Measurements from ENCODE around the gene ADGRL2.

DNA sequence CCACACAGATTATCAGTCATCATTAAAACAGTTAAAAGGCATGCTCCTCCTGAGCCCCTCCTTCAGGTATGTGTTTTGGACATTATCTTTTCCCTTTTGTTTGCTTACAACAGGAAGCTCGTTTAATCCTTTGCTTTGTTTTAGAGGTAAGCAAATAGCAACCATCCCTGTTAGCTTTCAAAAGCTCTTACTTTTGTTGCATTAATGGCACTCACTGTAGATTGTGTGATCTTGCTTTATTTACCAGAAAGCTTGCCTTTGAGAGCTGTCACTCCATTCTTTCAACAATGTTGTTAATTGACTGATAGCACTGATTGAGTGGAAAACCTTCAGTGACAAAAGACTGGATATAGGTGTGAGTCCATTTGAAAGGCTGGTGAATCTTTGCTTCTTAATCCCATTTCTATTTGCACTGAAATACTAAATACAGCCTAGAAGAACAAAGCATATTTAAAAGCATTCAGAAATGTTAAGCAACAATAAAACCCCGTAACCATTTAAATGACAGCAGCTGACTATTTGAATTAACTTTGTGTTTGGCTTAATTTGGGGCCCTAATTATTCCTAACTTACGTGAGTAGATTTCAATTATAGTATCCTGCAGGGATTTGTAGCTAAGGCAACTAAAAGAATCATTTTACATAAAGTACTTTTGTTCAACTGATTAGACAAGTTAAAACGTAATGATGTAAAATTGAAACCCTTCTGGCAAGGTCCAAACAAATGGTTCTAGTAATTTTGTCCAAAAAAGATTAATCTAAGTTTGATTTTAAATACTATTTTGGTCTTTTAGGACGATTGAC, 48.3 kb downstream of the ADGRL2 start:
- no peak for TF ChIP-seq SUZ12 (IDR thresholded peaks at IDR 0.05; ENCODE audit: extremely low read depth, insufficient read depth, insufficient read length)
- no peak for TF ChIP-seq ZNF274 (IDR thresholded peaks at IDR 0.05; ENCODE audit: low read depth, low read length)

Measured in NT2/D1 (cell line).